NCI-H460 (cell line): ENCODE results near the gene CEACAM6. TPM values are rescaled to one million over a fixed set of nuclear protein-coding genes. Genes with fewer than 3 reads are reported as not detected.

Source experiments
- total RNA-seq: library from RNA; depleted of rRNA; stranded (reverse); fragments of >200 nt; shearing (Covaris generic); gene quantifications from 2 replicates; pipeline ENCODE4 v1.2.3, GENCODE V29; 2014; rRNA removed

CEACAM6 gene
- total RNA-seq, 1 experiment from 2014 or later = not detected

Other genes with a start within 250 kb of the CEACAM6 start
- gene CEACAM21, start 179.4 kb upstream of the CEACAM6 start, total RNA-seq = not detected in 2 replicates
- gene CEACAM4, start 128.5 kb upstream of the CEACAM6 start, total RNA-seq = not detected in 2 replicates
- not detected in 2 replicates for gene CEACAM7, start 67.3 kb upstream of the CEACAM6 start, total RNA-seq
- not detected in 2 replicates for gene CEACAM5, start 46.9 kb upstream of the CEACAM6 start, total RNA-seq
- not detected in 2 replicates for gene CEACAM3, start 41.1 kb downstream of the CEACAM6 start, total RNA-seq
- gene LYPD4, start 89.2 kb downstream of the CEACAM6 start, total RNA-seq = not detected in 2 replicates
- not detected in 2 replicates for gene DMRTC2, start 89.5 kb downstream of the CEACAM6 start, total RNA-seq
- 1,900 and 2,127 TPM in 2 replicates for gene RPS19, start 104.7 kb downstream of the CEACAM6 start, total RNA-seq
- not detected in 2 replicates for gene CD79A, start 121.7 kb downstream of the CEACAM6 start, total RNA-seq
- gene ARHGEF1, start 127.7 kb downstream of the CEACAM6 start, total RNA-seq = 33.2 and 39.6 TPM in 2 replicates
- gene ERFL, start 172.9 kb downstream of the CEACAM6 start, total RNA-seq = not detected in 2 replicates
- gene RABAC1, start 203.8 kb downstream of the CEACAM6 start, total RNA-seq = 30.4 and 36.0 TPM in 2 replicates
- gene ATP1A3, start 238.7 kb downstream of the CEACAM6 start, total RNA-seq = 0.52 TPM in 1 of 2 replicates, not detected in the other